ENCODE results near the gene NFATC3. TPM values are rescaled to one million over a fixed set of nuclear protein-coding genes. Genes with fewer than 3 reads are reported as not detected.
A peak's percentile ranks its signal among the peaks of the same experiment; 100 is the strongest.

The NFATC3 gene
- total and polyA plus RNA-seq, 2 of the 8 experiments (the other 6 are each of a cell fraction or from before 2014, with no cell fraction given) = 17.6 to 34.5 TPM

GRCh38 chr16:68246121-68246520, 161.0 kb downstream of the NFATC3 start:
- no peak overlapping the region for H2AFZ ChIP-seq (ENCODE audit: low read length)
- no peak overlapping the region for H3K23ac ChIP-seq (ENCODE audit: insufficient read length)
- H2BK15ac ChIP-seq (ENCODE audit: low read length) = no peak overlapping the region
- ChIA-PET CTCF (ENCODE audit: partially characterized antibody) (interaction anchor here (1.3 to 7.6 kb wide), 6 partner anchors 12 to 430 kb away, joined by 3 to 80 read pairs (median 4); partner anchors contain the start of gene SLC7A6), POLR2A (ENCODE audit: partially characterized antibody) (interaction anchor here (0.8 to 3.6 kb wide), 3 partner anchors 10 to 149 kb away, joined by 3 to 21 read pairs (median 12); partner anchors contain the start of genes ESRP2, PRMT7 and SLC7A6OS)
- peaks cover 13% of the 10 kb centered on the region; the same call in 1 of the 2 replicates for H3K23me2 ChIP-seq (ENCODE audit: low read depth, low read length)
- H2BK120ac ChIP-seq (replicated peaks; ENCODE audit: low read depth, low read length) = no peak overlapping the region
- no peaks in the 10 kb centered on the region for H3K36me3 ChIP-seq (ENCODE audit: control insufficient read depth in 2 of 4, insufficient read depth in 4 of 4, low read length in 3 of 4)
- no peak overlapping the region for H3K9ac ChIP-seq (replicated peaks in 1 of 4; ENCODE audit: extremely low read depth in 1 of 4, low read depth in 3 of 4, low read length in 3 of 4)
- H4K20me1 ChIP-seq (replicated peaks in 1 of 2; ENCODE audit: control insufficient read depth in 1 of 2, insufficient read depth in 2 of 2, low read length in 2 of 2) = peaks cover 0 to 1% of the 10 kb centered on the region in 2 experiments
- peak overlapping the region; percentile 92 to 97; a peak in 3 of 4 replicates for H3K4me2 ChIP-seq (ENCODE audit: insufficient read depth in 1 of 2, low read depth in 2 of 2, low read length in 2 of 2)
- H3K27ac ChIP-seq (ENCODE audit: low read depth, low read length) = no peak overlapping the region
- H3K4me1 ChIP-seq (replicated peaks in 1 of 4; ENCODE audit: control insufficient read depth in 3 of 4, insufficient read depth in 4 of 4, low read length in 3 of 4) = peaks cover 0 to 5% (median 3%) of the 10 kb centered on the region in 4 experiments; a peak in 5 of 7 replicates
- no peaks in the 10 kb centered on the region for H3K79me2 ChIP-seq (ENCODE audit: control insufficient read depth in 1 of 2, insufficient read depth in 2 of 2, low read length in 2 of 2)
- WGBS, 2 experiments (ENCODE audit: extremely low coverage in 1 of 2, insufficient coverage in 1 of 2, insufficient read length in 1 of 2, insufficient replicate concordance in 2 of 2, low coverage in 1 of 2, low lambda C conversion rate in 2 of 2, missing lambda C conversion rate in 1 of 2) = 76% methylated on average over 7 of the region's 7 CpGs; no CpG with 5 or more reads in 1 of the 2 experiments
- no peak overlapping the region for H4K91ac ChIP-seq (replicated peaks; ENCODE audit: insufficient read length, low read length)
- H3K4ac ChIP-seq (replicated peaks; ENCODE audit: insufficient read length, low read depth, low read length) = no peak overlapping the region
- no peak overlapping the region for H2BK12ac ChIP-seq (ENCODE audit: low read depth, low read length)
- DNase-seq (ENCODE audit: low read depth in 1 of 2, low spot score in 2 of 2) (no peak), FAIRE-seq (no peak)
- no peaks in the 10 kb centered on the region for H3K9me3 ChIP-seq (ENCODE audit: insufficient read depth in 2 of 2, low read depth in 1 of 2, low read length in 1 of 2)
- H4K5ac ChIP-seq (ENCODE audit: insufficient read length, low read depth, low read length) = no peak overlapping the region
- peak overlapping the region; percentile 12 to 94 (median 87); a peak in 5 of 8 replicates for H3K4me3 ChIP-seq (ENCODE audit: extremely low read depth in 1 of 4, insufficient read depth in 2 of 4, low read depth in 3 of 4, low read length in 4 of 4)
- no peak overlapping the region for H3K14ac ChIP-seq (ENCODE audit: insufficient read length)
- no peak overlapping the region for H4K8ac ChIP-seq (ENCODE audit: extremely low read depth, insufficient read depth, low read length)
- H3K27me3 ChIP-seq (replicated peaks in 1 of 4; ENCODE audit: control insufficient read depth in 3 of 4, extremely low read depth in 1 of 4, insufficient read depth in 3 of 4, low read length in 3 of 4) = peaks cover 0 to 8% (median 5%) of the 10 kb centered on the region in 4 experiments; a peak in 5 of 7 replicates
- H2BK20ac ChIP-seq (ENCODE audit: low read length) = no peak overlapping the region
- H3K79me1 ChIP-seq (ENCODE audit: low read depth, low read length) = peaks cover 2% of the 10 kb centered on the region; the same call in 1 of the 2 replicates
- no peak overlapping the region for H3K56ac ChIP-seq (replicated peaks; ENCODE audit: insufficient read length, low read depth, low read length)
- H3K18ac ChIP-seq (ENCODE audit: extremely low read depth, low read length) = no peak overlapping the region
- H2AK5ac ChIP-seq (ENCODE audit: low read depth, low read length) = no peak overlapping the region
- no peak overlapping the region for H2BK5ac ChIP-seq (ENCODE audit: low read depth, low read length)
- no peak for TF ChIP-seq TAF1 (IDR thresholded peaks at IDR 0.05; ENCODE audit: low read depth, low read length)
- no peak for TF ChIP-seq MAFK (IDR thresholded peaks at IDR 0.05; ENCODE audit: low read depth, low read length)
- TF ChIP-seq ASH2L (IDR thresholded peaks at IDR 0.05; ENCODE audit: low read length) = no peak
- TF ChIP-seq E2F6 (IDR thresholded peaks at IDR 0.05) = no peak
- no peak for TF ChIP-seq POLR2AphosphoS5 (IDR thresholded peaks at IDR 0.05; ENCODE audit: low read depth, low read length)
- no peak for TF ChIP-seq TCF12 (IDR thresholded peaks at IDR 0.05; ENCODE audit: low read depth, low read length)
- no peak for TF ChIP-seq CHD2 (IDR thresholded peaks at IDR 0.05; ENCODE audit: low read length)
- TF ChIP-seq RXRA (IDR thresholded peaks at IDR 0.05; ENCODE audit: insufficient read depth, low read depth, low read length) = no peak
- TF ChIP-seq EGR1 (IDR thresholded peaks at IDR 0.05; ENCODE audit: borderline replicate concordance, low read depth, low read length) = no peak
- TF ChIP-seq KDM1A (IDR thresholded peaks at IDR 0.05; ENCODE audit: borderline replicate concordance, low read length) = no peak
- TF ChIP-seq BRCA1 (IDR thresholded peaks at IDR 0.05; ENCODE audit: low read depth, low read length) = no peak
- no peak for TF ChIP-seq ZNF274 (IDR thresholded peaks at IDR 0.05; ENCODE audit: borderline replicate concordance, extremely low read depth, low read length)
- no peak for TF ChIP-seq NANOG (IDR thresholded peaks at IDR 0.05; ENCODE audit: insufficient read depth, low read depth, low read length, poor library complexity, severe bottlenecking)
- no peak for TF ChIP-seq POU5F1 (IDR thresholded peaks at IDR 0.05; ENCODE audit: low read depth, low read length)

Data from H1 (cell line).